ENCODE data around the gene GON4L. TPM values are rescaled to one million over a fixed set of nuclear protein-coding genes. Genes with fewer than 3 reads are reported as not detected.

GON4L gene
- total and polyA plus RNA-seq, 2 experiments from 2014 or later, result 45.2 to 93.1 TPM

DNA sequence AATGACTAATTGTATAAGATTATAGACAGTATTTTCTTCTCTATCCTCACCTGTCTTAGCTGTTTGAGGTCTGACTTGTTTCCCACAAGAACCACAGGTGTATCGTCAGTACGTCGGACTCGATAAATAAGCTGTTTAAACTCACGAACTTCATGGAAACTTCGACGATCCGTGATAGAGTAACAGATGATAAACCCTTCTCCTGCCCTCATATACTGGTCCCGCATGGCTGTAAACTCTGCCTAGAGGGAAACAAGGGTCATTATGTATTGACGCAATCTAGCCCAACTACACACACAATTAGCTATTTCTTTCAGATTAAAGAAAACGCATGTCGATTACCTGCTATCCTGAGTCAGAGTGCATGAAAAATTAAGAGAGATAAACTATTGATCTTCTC is 47.2 kb upstream of the GON4L start:
- no peaks in the 10 kb centered on the region for H3K27me3 Mint-ChIP-seq (ENCODE audit: insufficient read depth, low read depth, poor library complexity)
- DNase-seq (ENCODE audit: low spot score) (no peak), ATAC-seq (no peak)
- Histone ChIP-seq H3K79me2 (replicated peaks; ENCODE audit: insufficient read depth) (peaks cover 7% of the 10 kb centered on the region), H3K36me3 (ENCODE audit: insufficient read depth) (peaks cover 57% of the 10 kb centered on the region), H3F3A (replicated peaks; ENCODE audit: low read depth) (peaks cover 17% of the 10 kb centered on the region; the same call in 1 of the 2 replicates), H3K9me2 (ENCODE audit: insufficient read depth) (no peaks in the 10 kb centered on the region), H3K27me3 (ENCODE audit: insufficient read depth) (no peaks in the 10 kb centered on the region), H3K4me2 (no peak overlapping the region), H2AFZ (no peak overlapping the region), H4K20me1 (replicated peaks; ENCODE audit: insufficient read depth) (0 out of 2 replicates have a peak, but pooled peaks cover 11% of the 10 kb centered on the region), H3K4me3 (no peak overlapping the region), H3K27ac (ENCODE audit: low read depth) (no peak overlapping the region), H3K4me1 (ENCODE audit: insufficient read depth) (no peaks in the 10 kb centered on the region)
- TF ChIP-seq ZNF114 (CRISPR knock-in tag; IDR thresholded peaks at IDR 0.05) (no peak), POLR2AphosphoS5 (IDR thresholded peaks at IDR 0.05; ENCODE audit: low read depth) (no peak), CREB1 (CRISPR knock-in tag; IDR thresholded peaks at IDR 0.05; ENCODE audit: low read depth) (no peak)
- peaks cover 67% of the 10 kb centered on the region for H3K36me3 Mint-ChIP-seq (ENCODE audit: low read depth)
- no peaks in the 10 kb centered on the region for H3K9me3 Mint-ChIP-seq
- no peaks in the 10 kb centered on the region for H3K4me1 Mint-ChIP-seq
- no peak overlapping the region for H3K4me3 Mint-ChIP-seq
- H3K27ac Mint-ChIP-seq, result no peak overlapping the region

GRCh38 chr1:155900161-155900560 is 43.1 kb upstream of the GON4L start:
- Histone ChIP-seq H3F3A (replicated peaks; ENCODE audit: low read depth) (peaks cover 14% of the 10 kb centered on the region; the same call in 1 of the 2 replicates), H4K20me1 (replicated peaks; ENCODE audit: insufficient read depth) (0 out of 2 replicates have a peak, but pooled peaks cover 8% of the 10 kb centered on the region), H3K27me3 (ENCODE audit: insufficient read depth) (no peaks in the 10 kb centered on the region), H2AFZ (no peak overlapping the region), H3K27ac (ENCODE audit: low read depth) (no peak overlapping the region), H3K9me2 (ENCODE audit: insufficient read depth) (no peaks in the 10 kb centered on the region), H3K4me1 (ENCODE audit: insufficient read depth) (no peaks in the 10 kb centered on the region), H3K79me2 (replicated peaks; ENCODE audit: insufficient read depth) (no peaks in the 10 kb centered on the region), H3K36me3 (ENCODE audit: insufficient read depth) (peaks cover 47% of the 10 kb centered on the region), H3K4me3 (no peak overlapping the region), H3K4me2 (no peak overlapping the region)
- DNase-seq (ENCODE audit: low spot score) (no peak), ATAC-seq (no peak)
- no peaks in the 10 kb centered on the region for H3K9me3 Mint-ChIP-seq
- no peak overlapping the region for H3K27ac Mint-ChIP-seq
- H3K4me3 Mint-ChIP-seq, result no peak overlapping the region
- no peaks in the 10 kb centered on the region for H3K27me3 Mint-ChIP-seq (ENCODE audit: insufficient read depth, low read depth, poor library complexity)
- H3K36me3 Mint-ChIP-seq (ENCODE audit: low read depth), result peaks cover 71% of the 10 kb centered on the region
- H3K4me1 Mint-ChIP-seq, result no peaks in the 10 kb centered on the region
- TF ChIP-seq POLR2AphosphoS5 (IDR thresholded peaks at IDR 0.05; ENCODE audit: low read depth) (no peak), JUNB (IDR thresholded peaks at IDR 0.05; ENCODE audit: unreplicated experiment) (no peak), EZH2 (IDR thresholded peaks at IDR 0.05; ENCODE audit: low read depth, unreplicated experiment) (no peak), EZH2phosphoT487 (IDR thresholded peaks at IDR 0.05; ENCODE audit: unreplicated experiment) (no peak), CREB1 (CRISPR knock-in tag; IDR thresholded peaks at IDR 0.05; ENCODE audit: low read depth) (no peak), STAT1 (IDR thresholded peaks at IDR 0.05; ENCODE audit: unreplicated experiment) (no peak), ETS1 (IDR thresholded peaks at IDR 0.05) (no peak), ZNF114 (CRISPR knock-in tag; IDR thresholded peaks at IDR 0.05) (no peak), ZNF331 (CRISPR knock-in tag; IDR thresholded peaks at IDR 0.05; ENCODE audit: low read depth) (no peak), NANOG (IDR thresholded peaks at IDR 0.05; ENCODE audit: borderline replicate concordance) (no peak)
- TF ChIP-seq, protein P1, sequence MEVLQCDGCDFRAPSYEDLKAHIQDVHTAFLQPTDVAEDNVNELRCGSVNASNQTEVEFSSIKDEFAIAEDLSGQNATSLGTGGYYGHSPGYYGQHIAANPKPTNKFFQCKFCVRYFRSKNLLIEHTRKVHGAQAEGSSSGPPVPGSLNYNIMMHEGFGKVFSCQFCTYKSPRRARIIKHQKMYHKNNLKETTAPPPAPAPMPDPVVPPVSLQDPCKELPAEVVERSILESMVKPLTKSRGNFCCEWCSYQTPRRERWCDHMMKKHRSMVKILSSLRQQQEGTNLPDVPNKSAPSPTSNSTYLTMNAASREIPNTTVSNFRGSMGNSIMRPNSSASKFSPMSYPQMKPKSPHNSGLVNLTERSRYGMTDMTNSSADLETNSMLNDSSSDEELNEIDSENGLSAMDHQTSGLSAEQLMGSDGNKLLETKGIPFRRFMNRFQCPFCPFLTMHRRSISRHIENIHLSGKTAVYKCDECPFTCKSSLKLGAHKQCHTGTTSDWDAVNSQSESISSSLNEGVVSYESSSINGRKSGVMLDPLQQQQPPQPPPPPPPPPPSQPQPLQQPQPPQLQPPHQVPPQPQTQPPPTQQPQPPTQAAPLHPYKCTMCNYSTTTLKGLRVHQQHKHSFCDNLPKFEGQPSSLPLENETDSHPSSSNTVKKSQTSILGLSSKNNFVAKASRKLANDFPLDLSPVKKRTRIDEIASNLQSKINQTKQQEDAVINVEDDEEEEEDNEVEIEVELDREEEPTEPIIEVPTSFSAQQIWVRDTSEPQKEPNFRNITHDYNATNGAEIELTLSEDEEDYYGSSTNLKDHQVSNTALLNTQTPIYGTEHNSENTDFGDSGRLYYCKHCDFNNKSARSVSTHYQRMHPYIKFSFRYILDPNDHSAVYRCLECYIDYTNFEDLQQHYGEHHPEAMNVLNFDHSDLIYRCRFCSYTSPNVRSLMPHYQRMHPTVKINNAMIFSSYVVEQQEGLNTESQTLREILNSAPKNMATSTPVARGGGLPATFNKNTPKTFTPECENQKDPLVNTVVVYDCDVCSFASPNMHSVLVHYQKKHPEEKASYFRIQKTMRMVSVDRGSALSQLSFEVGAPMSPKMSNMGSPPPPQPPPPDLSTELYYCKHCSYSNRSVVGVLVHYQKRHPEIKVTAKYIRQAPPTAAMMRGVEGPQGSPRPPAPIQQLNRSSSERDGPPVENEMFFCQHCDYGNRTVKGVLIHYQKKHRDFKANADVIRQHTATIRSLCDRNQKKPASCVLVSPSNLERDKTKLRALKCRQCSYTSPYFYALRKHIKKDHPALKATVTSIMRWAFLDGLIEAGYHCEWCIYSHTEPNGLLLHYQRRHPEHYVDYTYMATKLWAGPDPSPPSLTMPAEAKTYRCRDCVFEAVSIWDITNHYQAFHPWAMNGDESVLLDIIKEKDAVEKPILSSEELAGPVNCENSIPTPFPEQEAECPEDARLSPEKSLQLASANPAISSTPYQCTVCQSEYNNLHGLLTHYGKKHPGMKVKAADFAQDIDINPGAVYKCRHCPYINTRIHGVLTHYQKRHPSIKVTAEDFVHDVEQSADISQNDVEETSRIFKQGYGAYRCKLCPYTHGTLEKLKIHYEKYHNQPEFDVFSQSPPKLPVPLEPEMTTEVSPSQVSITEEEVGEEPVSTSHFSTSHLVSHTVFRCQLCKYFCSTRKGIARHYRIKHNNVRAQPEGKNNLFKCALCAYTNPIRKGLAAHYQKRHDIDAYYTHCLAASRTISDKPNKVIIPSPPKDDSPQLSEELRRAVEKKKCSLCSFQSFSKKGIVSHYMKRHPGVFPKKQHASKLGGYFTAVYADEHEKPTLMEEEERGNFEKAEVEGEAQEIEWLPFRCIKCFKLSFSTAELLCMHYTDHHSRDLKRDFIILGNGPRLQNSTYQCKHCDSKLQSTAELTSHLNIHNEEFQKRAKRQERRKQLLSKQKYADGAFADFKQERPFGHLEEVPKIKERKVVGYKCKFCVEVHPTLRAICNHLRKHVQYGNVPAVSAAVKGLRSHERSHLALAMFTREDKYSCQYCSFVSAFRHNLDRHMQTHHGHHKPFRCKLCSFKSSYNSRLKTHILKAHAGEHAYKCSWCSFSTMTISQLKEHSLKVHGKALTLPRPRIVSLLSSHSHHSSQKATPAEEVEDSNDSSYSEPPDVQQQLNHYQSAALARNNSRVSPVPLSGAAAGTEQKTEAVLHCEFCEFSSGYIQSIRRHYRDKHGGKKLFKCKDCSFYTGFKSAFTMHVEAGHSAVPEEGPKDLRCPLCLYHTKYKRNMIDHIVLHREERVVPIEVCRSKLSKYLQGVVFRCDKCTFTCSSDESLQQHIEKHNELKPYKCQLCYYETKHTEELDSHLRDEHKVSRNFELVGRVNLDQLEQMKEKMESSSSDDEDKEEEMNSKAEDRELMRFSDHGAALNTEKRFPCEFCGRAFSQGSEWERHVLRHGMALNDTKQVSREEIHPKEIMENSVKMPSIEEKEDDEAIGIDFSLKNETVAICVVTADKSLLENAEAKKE (CRISPR knock-in tag; IDR thresholded peaks at IDR 0.05), result no peak
- TF ChIP-seq, protein P2, sequence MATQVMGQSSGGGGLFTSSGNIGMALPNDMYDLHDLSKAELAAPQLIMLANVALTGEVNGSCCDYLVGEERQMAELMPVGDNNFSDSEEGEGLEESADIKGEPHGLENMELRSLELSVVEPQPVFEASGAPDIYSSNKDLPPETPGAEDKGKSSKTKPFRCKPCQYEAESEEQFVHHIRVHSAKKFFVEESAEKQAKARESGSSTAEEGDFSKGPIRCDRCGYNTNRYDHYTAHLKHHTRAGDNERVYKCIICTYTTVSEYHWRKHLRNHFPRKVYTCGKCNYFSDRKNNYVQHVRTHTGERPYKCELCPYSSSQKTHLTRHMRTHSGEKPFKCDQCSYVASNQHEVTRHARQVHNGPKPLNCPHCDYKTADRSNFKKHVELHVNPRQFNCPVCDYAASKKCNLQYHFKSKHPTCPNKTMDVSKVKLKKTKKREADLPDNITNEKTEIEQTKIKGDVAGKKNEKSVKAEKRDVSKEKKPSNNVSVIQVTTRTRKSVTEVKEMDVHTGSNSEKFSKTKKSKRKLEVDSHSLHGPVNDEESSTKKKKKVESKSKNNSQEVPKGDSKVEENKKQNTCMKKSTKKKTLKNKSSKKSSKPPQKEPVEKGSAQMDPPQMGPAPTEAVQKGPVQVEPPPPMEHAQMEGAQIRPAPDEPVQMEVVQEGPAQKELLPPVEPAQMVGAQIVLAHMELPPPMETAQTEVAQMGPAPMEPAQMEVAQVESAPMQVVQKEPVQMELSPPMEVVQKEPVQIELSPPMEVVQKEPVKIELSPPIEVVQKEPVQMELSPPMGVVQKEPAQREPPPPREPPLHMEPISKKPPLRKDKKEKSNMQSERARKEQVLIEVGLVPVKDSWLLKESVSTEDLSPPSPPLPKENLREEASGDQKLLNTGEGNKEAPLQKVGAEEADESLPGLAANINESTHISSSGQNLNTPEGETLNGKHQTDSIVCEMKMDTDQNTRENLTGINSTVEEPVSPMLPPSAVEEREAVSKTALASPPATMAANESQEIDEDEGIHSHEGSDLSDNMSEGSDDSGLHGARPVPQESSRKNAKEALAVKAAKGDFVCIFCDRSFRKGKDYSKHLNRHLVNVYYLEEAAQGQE (IDR thresholded peaks at IDR 0.05; ENCODE audit: unreplicated experiment), result no peak
